Measurements from ENCODE around the gene EIF1AD. TPM values are rescaled to one million over a fixed set of nuclear protein-coding genes. Genes with fewer than 3 reads are reported as not detected.

Gene EIF1AD
- total RNA-seq, 3 donors from 2014 or later (not counting 1 experiment from before 2014, with no cell fraction given) = 49.9 to 74.2 (median 62.8) TPM

DNA sequence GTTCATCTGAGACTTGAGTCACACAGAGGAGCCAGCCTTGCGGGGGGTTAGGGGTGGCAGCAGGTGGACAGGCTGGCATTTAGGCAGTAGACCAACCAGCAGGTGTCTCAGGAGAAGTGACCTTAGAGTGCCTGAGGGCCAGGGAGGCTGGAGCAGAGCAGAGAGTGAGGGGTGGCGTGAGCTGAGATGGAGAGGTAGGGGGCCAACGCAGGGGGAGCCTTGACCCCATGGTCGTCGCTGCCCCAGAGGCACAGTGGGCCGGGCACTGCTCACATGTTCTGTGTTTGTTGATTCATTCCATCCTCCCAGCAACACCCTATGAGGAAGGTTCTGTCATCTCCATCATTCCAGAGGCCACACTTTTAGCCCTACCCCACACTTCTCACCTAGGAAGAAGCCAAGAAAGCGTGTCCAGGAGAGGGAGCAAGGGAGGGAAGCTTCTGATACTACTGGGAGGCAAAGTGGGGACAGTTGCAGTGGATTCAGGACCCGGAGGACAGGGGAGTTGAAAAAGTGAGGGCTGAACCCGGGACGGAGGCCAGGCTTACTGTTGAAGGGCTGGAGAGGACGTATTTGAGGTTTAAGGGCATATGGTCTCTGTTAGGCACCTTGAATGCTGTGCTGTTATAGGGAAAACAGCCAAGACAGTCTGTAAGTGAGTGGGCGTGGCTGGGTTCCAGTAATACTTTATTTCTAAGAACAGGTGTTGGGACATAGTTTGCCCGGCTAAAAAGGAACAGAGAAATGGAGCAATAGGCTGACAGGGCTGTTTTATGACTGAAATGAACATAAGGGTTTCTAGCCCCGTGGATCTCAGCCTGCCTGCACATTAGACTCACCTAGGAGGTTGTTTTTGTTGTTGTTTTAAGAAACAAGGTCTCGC is 33.1 kb downstream of the EIF1AD start:
- 97% methylated on average over 15 of the region's 15 CpGs for WGBS (ENCODE audit: insufficient coverage)

DNA sequence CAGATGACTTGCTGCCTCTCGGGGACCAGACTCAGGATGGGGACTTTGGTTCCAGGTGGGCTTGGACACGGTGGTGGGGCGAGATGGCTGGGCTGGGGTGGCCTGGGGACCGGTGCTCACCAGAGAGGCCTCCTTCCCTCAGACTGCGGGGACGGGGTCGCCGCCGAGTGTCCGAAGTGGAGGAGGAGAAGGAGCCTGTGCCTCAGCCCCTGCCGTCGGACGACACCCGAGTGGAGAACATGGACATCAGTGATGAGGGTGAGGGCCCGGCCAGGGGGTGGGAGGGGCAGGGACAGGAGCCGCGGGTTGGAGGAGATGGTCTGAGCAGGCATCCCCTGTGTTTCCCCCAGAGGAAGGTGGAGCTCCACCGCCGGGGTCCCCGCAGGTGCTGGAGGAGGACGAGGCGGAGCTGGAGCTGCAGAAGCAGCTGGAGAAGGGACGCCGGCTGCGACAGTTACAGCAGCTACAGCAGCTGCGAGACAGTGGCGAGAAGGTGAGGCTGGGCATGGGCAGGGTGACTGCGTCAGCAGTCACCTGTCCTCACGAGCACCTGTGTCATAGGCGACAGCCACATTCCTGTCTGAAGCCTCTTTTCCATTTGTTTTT is 34.5 kb downstream of the EIF1AD start:
- no peaks in the 10 kb centered on the region for H3K27me3 Mint-ChIP-seq (ENCODE audit: low read depth in 2 of 2)
- TF ChIP-seq, protein P1, sequence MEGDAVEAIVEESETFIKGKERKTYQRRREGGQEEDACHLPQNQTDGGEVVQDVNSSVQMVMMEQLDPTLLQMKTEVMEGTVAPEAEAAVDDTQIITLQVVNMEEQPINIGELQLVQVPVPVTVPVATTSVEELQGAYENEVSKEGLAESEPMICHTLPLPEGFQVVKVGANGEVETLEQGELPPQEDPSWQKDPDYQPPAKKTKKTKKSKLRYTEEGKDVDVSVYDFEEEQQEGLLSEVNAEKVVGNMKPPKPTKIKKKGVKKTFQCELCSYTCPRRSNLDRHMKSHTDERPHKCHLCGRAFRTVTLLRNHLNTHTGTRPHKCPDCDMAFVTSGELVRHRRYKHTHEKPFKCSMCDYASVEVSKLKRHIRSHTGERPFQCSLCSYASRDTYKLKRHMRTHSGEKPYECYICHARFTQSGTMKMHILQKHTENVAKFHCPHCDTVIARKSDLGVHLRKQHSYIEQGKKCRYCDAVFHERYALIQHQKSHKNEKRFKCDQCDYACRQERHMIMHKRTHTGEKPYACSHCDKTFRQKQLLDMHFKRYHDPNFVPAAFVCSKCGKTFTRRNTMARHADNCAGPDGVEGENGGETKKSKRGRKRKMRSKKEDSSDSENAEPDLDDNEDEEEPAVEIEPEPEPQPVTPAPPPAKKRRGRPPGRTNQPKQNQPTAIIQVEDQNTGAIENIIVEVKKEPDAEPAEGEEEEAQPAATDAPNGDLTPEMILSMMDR (IDR thresholded peaks at IDR 0.05) = no peak
- 97% methylated on average over 30 of the region's 30 CpGs for WGBS (ENCODE audit: insufficient coverage)
- H3K4me1 Mint-ChIP-seq = peaks cover 20 to 50% of the 10 kb centered on the region in 2 donors
- Histone ChIP-seq H3K27ac (ENCODE audit: low read length) (no peak overlapping the region), H3K9me3 (ENCODE audit: control insufficient read depth, insufficient read depth, low read length) (no peaks in the 10 kb centered on the region), H3K27me3 (ENCODE audit: control insufficient read depth, insufficient read depth, low read length) (no peaks in the 10 kb centered on the region), H3K4me1 (ENCODE audit: control insufficient read depth, insufficient read depth, low read length) (peaks cover 16% of the 10 kb centered on the region), H3K4me3 (ENCODE audit: low read length) (no peak overlapping the region), H3K36me3 (ENCODE audit: control insufficient read depth, insufficient read depth, low read length) (peaks cover 67% of the 10 kb centered on the region)
- H3K4me3 Mint-ChIP-seq = no peak overlapping the region
- H3K36me3 Mint-ChIP-seq = no peaks in the 10 kb centered on the region
- no peaks in the 10 kb centered on the region for H3K9me3 Mint-ChIP-seq
- H3K27ac Mint-ChIP-seq = no peak overlapping the region
- intact Hi-C loops (cut with micrococcal nuclease) = no loop called here
- ATAC-seq (no peak), DNase-seq (no peak)

More for the DNA sequence above, 33.1 kb downstream of the EIF1AD start:
- Histone ChIP-seq H3K4me3 (ENCODE audit: low read length) (no peak overlapping the region), H3K4me1 (ENCODE audit: control insufficient read depth, insufficient read depth, low read length) (peaks cover 2% of the 10 kb centered on the region), H3K9me3 (ENCODE audit: control insufficient read depth, insufficient read depth, low read length) (no peaks in the 10 kb centered on the region), H3K27ac (ENCODE audit: low read length) (no peak overlapping the region), H3K27me3 (ENCODE audit: control insufficient read depth, insufficient read depth, low read length) (no peaks in the 10 kb centered on the region), H3K36me3 (ENCODE audit: control insufficient read depth, insufficient read depth, low read length) (peaks cover 68% of the 10 kb centered on the region)
- Mint-ChIP-seq H3K4me3 (no peak overlapping the region), H3K9me3 (no peaks in the 10 kb centered on the region), H3K4me1 (peaks cover 10 to 40% of the 10 kb centered on the region in 2 donors), H3K36me3 (no peaks in the 10 kb centered on the region), H3K27ac (peak overlapping the region in 1 of 2 donors; percentile 59), H3K27me3 (ENCODE audit: low read depth in 2 of 2) (no peaks in the 10 kb centered on the region)
- ATAC-seq (no peak), DNase-seq (no peak)
- TF ChIP-seq, protein P1 (IDR thresholded peaks at IDR 0.05) = no peak
- intact Hi-C loops (cut with micrococcal nuclease) = no loop called here

DNA sequence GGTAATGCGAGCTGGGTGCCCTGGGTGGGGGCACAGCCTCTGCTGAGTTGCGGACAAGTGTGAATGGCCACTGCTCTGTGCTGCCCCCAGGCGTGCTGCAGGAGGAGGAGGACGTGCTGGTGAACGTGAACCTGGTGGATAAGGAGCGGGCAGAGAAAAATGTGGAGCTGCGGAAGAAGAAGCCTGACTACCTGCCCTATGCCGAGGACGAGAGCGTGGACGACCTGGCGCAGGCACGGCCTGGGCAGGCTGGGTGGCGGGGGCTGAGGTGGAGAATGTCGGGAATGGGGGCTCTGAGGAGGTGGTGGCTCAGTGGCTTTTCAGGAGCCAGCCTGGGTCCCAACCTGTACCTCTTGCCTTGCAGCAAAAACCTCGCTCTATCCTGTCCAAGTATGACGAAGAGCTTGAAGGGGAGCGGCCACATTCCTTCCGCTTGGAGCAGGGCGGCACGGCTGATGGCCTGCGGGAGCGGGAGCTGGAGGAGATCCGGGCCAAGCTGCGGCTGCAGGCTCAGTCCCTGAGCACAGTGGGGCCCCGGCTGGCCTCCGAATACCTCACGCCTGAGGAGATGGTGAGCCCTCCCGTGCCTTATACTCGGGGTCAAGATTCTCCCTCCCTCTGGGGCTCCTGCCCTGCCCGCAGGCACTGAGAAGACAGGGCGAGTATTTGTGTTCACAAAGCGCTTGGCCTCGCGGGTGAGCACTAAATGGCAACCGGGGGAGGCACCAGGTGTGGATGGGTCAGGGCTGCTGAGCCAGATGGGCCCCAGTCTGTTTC is 35.8 kb downstream of the EIF1AD start:
- H3K9me3 ChIP-seq (ENCODE audit: control insufficient read depth, insufficient read depth, low read length) = no peaks in the 10 kb centered on the region
- TF ChIP-seq, protein P1 (IDR thresholded peaks at IDR 0.05) = no peak
- peaks cover 21% of the 10 kb centered on the region for H3K4me1 ChIP-seq (ENCODE audit: control insufficient read depth, insufficient read depth, low read length)
- H3K27ac ChIP-seq (ENCODE audit: low read length) = no peak overlapping the region
- no peaks in the 10 kb centered on the region for H3K27me3 ChIP-seq (ENCODE audit: control insufficient read depth, insufficient read depth, low read length)
- Mint-ChIP-seq H3K9me3 (no peaks in the 10 kb centered on the region), H3K27me3 (ENCODE audit: low read depth in 2 of 2) (no peaks in the 10 kb centered on the region), H3K27ac (no peak overlapping the region), H3K36me3 (no peaks in the 10 kb centered on the region), H3K4me3 (no peak overlapping the region), H3K4me1 (peaks cover 25 to 56% of the 10 kb centered on the region in 2 donors)
- no peak overlapping the region for H3K4me3 ChIP-seq (ENCODE audit: low read length)
- intact Hi-C loops (cut with micrococcal nuclease) = no loop called here
- WGBS (ENCODE audit: insufficient coverage) = 98% methylated on average over 36 of the region's 36 CpGs
- DNase-seq (no peak), ATAC-seq (no peak)
- peaks cover 67% of the 10 kb centered on the region for H3K36me3 ChIP-seq (ENCODE audit: control insufficient read depth, insufficient read depth, low read length)

Measured in natural killer cell (primary cell).